Esophagus squamous epithelium (tissue), 4 donors: ENCODE measurements around the gene AP2M1.

ENCODE experiments used
- POLR2A ChIP-seq, 4 donors: fragments of 450-650 bp; IDR thresholded peaks; one replicate each; pipeline ENCODE4 v1.6.1; 2017; ENCODE audit warnings: antibody characterized with exemption in 4 of 4, mild to moderate bottlenecking in 4 of 4, moderate library complexity in 3 of 4
- TF ChIP-seq, protein P1 (sequence below), 6 experiments: fragments of 450-650 bp in 4 of 6; fragments of 200-600 bp in 2 of 6; sonication (generic) in 2 of 6; IDR thresholded peaks; one replicate each; pipeline ENCODE4 v1.5.1; 2016 to 2019; ENCODE audit warnings: antibody characterized with exemption in 6 of 6, mild to moderate bottlenecking in 4 of 6, moderate library complexity in 4 of 6

DNA sequence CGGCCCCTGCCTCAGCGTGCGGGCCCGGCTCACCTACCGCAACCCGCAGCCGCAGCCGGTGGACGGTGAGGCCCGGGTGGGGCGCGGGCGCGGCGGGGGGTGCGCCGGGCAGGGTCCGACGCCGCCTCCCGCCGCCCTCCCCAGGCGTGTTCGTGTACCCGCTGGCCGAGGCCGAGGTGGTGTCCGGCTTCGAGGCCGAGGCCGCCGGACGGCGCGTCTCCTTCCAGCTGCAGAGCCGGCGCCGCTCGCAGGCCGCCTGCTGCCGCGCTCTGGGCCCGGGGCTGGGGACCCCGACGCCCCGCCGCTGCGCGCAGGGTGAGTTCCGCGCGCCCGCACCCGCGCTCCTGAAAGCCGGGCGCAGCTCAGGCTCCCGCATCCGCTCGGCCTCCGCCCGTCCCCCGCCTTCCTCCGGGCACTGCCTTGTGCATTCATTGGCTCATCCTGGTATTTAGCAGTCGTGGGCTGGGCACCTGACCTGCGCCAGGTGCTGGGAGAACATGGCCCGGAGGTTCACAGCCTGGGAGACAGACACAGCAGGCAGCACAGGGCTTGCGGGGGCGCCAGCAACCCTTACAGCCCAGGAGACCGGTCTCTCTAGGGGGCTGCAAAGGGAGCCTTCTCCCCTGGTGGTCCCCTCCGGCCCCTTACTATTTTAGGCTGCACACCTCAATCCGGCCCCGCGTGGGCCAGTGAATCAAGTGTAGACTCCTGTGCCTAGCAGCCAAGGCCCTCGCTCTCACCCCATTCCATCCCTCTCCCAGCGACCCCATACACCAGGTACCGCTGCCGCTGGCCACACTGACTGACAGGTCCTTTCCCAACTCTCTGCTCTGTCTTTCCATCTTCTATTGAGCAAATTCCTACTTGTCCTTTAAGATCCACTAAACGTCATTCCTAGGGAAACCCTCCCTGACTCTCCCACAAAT lies 56.2 kb downstream of the AP2M1 start:
- TF ChIP-seq, protein P1, sequence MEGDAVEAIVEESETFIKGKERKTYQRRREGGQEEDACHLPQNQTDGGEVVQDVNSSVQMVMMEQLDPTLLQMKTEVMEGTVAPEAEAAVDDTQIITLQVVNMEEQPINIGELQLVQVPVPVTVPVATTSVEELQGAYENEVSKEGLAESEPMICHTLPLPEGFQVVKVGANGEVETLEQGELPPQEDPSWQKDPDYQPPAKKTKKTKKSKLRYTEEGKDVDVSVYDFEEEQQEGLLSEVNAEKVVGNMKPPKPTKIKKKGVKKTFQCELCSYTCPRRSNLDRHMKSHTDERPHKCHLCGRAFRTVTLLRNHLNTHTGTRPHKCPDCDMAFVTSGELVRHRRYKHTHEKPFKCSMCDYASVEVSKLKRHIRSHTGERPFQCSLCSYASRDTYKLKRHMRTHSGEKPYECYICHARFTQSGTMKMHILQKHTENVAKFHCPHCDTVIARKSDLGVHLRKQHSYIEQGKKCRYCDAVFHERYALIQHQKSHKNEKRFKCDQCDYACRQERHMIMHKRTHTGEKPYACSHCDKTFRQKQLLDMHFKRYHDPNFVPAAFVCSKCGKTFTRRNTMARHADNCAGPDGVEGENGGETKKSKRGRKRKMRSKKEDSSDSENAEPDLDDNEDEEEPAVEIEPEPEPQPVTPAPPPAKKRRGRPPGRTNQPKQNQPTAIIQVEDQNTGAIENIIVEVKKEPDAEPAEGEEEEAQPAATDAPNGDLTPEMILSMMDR (IDR thresholded peaks at IDR 0.05): no peak
- no peak for TF ChIP-seq POLR2A (IDR thresholded peaks at IDR 0.05)
